Measurements from ENCODE around the gene SPOCK3.
A peak's percentile ranks its signal among the peaks of the same experiment; 100 is the strongest.

The SPOCK3 gene

GRCh38 chr4:167171928-167172327, 62.4 kb downstream of the SPOCK3 start:
- no peak for DNase-seq

- DNase-seq = no peak
These were observed 65.7 kb downstream of the SPOCK3 start for GRCh38 chr4:167168611-167169010.

- DNase-seq = no peak
These were observed 83.7 kb downstream of the SPOCK3 start for GRCh38 chr4:167150587-167150986.

GRCh38 chr4:167144605-167145004, 89.7 kb downstream of the SPOCK3 start:
- no peak for DNase-seq

GRCh38 chr4:167143018-167143417, 91.3 kb downstream of the SPOCK3 start:
- DNase-seq = no peak

- no peak for DNase-seq
These were observed 98.0 kb downstream of the SPOCK3 start for GRCh38 chr4:167136270-167136669.

- DNase-seq = no peak
These were observed 105.1 kb downstream of the SPOCK3 start for GRCh38 chr4:167129146-167129545.

GRCh38 chr4:167119392-167119791, 114.9 kb downstream of the SPOCK3 start:
- DNase-seq = no peak

GRCh38 chr4:167117273-167117672, 117.0 kb downstream of the SPOCK3 start:
- DNase-seq = no peak

GRCh38 chr4:167114416-167114971, 119.8 kb downstream of the SPOCK3 start:
- no peak for DNase-seq

- DNase-seq = no peak
These were observed 122.7 kb downstream of the SPOCK3 start for GRCh38 chr4:167111622-167112021.

GRCh38 chr4:167111092-167111491, 123.2 kb downstream of the SPOCK3 start:
- no peak for DNase-seq

GRCh38 chr4:167109859-167110258, 124.4 kb downstream of the SPOCK3 start:
- no peak for DNase-seq

GRCh38 chr4:167105857-167106256, 128.4 kb downstream of the SPOCK3 start:
- no peak for DNase-seq

GRCh38 chr4:167102475-167102874, 131.8 kb downstream of the SPOCK3 start:
- DNase-seq = no peak

GRCh38 chr4:167101035-167101434, 133.3 kb downstream of the SPOCK3 start:
- DNase-seq = peak; percentile 45

GRCh38 chr4:167100120-167100519, 134.2 kb downstream of the SPOCK3 start:
- no peak for DNase-seq

- DNase-seq = no peak
These were observed 146.2 kb downstream of the SPOCK3 start for GRCh38 chr4:167088115-167088514.

GRCh38 chr4:167084321-167084720, 150.0 kb downstream of the SPOCK3 start:
- no peak for DNase-seq

- DNase-seq = peak; percentile 50
These were observed 154.5 kb downstream of the SPOCK3 start for GRCh38 chr4:167079762-167080161.

- peak; percentile 33 for DNase-seq
These were observed 181.6 kb downstream of the SPOCK3 start for GRCh38 chr4:167052631-167053091.

- no peak for DNase-seq
These were observed 185.0 kb downstream of the SPOCK3 start for GRCh38 chr4:167049257-167049656.

GRCh38 chr4:167041524-167041923, 192.8 kb downstream of the SPOCK3 start:
- DNase-seq = no peak

GRCh38 chr4:167035390-167035789, 198.9 kb downstream of the SPOCK3 start:
- DNase-seq = no peak

- no peak for DNase-seq
These were observed 199.3 kb downstream of the SPOCK3 start for GRCh38 chr4:167034983-167035382.

GRCh38 chr4:167032871-167033270, 201.4 kb downstream of the SPOCK3 start:
- DNase-seq = no peak
